GM18868 (cell line): ENCODE data around the gene IQCM.
"Not testable (repeated sequence)": the region's sequence is repeated elsewhere in the genome, so short reads cannot be mapped to it uniquely, and the experiment has no call there.

Source experiments
- ATAC-seq: cut with Tn5 transposase; IDR thresholded peaks from one replicate; pipeline ENCODE4 v1.9.1; 2021; ENCODE audit warnings: mild to moderate bottlenecking, moderate library complexity; ENCODE audit not compliant: unreplicated experiment

Gene IQCM

DNA sequence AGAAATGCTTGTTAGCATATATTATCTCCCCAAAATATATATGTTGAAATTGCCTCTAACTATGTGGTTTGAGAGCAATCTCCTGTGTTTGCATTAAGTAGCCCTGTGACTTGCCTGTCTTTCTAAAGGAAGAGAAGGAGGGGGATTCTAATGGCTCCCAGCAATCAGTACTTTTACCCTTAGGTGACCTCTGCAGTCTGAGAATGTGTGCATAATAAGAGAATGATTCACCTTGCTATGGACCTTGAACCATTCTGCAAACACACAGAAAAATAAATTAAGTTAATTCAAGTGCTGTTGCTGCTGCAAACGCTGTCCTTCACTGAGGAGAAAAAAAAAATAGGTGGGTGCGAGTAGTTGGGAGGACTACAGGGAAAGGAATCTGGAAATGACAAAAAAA is 322.2 kb downstream of the IQCM start:
- ATAC-seq: no peak

DNA sequence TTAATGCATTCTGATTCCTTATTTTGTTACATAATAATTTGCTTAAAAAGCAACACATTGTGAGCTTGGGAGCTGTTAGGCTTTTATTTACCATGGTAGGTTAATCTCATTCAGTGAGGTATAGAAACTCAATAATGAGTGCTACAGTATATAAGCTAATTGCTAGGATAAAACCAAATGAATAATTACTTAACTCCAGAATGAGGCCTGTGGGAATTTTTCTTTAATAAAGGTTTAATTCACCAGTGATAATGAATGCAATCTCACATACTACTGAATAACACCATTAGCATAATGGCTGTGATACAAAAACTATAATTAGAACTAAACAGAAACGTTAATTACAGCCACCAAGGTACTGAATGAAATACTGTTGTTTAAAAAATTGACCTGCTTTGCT is 326.3 kb downstream of the IQCM start:
- no peak for ATAC-seq

DNA sequence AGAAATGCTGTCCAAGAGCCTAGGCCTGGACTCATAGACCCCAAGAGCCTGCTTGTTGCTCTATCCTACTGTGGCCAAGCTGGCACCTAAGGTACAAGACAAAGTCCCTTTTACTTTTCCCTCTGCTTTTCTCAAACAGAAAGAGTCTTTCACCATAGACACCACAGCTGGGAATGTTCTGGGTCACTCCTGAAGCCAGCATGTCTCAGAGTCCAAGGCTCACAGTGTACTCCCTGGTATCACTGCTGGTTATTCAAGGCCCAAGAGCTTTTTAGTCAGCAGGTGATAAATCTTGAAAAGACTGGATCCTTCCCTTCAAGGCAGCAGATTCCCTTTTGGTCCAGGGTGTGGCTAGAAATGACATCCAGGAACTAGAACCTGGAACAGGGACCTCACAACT is 328.8 kb downstream of the IQCM start:
- ATAC-seq: no peak

DNA sequence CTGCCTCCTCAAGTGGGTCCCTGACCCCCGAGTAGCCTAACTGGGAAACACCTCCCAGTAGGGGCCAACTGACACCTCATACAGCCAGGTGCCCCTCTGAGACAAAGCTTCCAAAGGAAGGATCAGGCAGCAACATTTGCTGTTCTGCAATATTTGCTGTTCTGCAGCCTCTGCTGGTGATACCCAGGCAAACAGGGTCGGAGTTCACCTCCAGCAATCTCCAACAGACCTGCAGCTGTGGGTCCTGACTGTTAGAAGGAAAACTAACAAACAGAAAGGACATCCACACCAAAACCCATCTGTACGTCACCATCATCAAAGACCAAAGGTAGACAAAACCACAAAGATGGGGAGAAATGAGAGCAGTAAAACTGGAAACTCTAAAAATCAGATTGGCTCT is 347.0 kb downstream of the IQCM start:
- not testable (repeated sequence) for ATAC-seq

DNA sequence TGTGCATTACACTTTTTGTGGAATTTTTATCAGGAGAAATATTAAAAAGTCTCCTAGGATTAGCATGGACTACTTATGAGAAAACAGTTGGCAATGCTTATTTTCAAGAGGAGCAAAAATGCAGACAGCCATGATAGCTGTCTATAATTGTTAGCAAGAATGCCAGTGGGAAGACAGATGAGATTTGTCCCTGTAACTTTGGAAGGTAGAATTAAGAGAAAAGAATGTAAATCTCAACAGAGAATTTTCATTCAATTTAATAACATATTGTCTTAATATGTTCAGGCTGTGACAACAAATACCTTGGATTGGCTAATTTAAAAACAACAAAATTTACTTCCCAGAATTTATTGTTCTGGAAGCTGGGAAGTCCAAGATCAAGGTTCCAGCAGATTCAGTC is 349.2 kb downstream of the IQCM start:
- no peak for ATAC-seq

DNA sequence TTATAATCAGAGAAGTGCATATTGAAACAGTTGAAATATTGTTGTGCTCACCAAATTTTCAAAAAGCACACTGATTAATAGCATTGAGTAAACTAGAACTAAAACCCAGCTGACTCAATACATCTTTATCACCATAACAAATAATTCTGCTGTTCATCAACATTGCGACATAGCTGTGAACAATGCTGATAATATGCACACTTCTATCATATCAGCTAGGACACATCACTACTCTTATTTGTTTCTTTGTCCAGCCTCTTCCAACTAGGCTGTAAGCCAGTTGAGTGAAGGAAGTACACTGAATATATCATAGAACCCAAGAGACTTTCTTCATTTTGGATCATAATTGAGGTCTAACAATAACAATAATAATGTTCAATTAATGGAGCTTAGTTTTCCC is 349.7 kb downstream of the IQCM start:
- no peak for ATAC-seq

DNA sequence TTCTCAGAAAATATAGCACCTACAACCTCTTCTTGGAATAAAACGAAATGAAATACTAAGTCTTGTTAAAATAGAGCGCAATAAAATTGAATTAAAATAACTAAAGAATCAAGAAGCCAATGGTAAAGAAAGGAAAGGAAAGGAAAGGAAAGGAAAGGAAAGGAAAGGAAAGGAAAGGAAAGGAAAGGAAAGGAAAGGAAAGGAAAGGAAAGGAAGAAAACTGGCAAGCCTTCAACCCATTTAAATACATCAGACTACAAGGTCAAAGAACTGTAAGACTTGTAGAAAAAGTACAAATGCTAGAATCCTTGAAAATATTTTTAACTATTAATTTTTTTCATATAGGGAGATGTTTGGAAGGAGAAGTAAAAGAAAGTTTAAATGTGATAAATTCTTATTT is 372.1 kb downstream of the IQCM start:
- no peak for ATAC-seq

DNA sequence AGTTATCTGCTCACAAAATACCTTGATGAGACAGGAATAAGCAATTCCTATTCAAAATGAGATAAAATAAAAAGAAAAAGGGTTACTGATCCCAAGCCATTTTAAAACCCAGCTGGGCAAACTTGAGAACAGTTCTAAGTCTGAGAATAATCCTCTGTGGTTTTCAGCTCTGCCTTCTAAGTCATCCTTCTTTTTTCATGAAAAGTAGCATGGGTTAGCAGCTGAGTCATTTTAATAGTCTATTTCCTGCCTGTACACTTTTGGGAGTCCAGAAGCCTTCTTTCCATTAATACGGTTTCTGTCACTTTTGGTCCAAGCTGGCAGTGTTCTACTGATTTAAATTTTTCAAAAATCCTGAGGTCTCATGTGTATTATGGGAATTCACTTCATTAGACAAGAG is 374.3 kb downstream of the IQCM start:
- ATAC-seq: no peak

DNA sequence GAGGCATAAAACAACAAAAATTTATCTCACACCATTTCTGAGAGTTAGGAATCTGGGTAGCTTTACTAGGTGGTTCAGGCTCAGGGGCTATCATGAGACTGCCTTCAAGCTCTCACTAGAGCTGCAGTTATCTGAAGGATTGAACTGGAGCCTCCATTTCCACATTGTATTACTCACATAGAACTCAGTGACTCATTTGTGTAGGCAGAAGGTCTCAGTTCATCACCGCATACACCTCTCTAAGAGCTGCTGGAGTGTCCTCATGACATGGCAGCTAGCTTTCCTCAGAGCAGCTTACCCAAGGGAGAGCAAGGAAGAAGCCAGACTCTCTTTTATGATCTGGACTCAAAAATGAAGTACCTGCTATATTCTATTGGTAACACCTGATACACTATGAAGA is 389.2 kb downstream of the IQCM start:
- ATAC-seq: no peak

DNA sequence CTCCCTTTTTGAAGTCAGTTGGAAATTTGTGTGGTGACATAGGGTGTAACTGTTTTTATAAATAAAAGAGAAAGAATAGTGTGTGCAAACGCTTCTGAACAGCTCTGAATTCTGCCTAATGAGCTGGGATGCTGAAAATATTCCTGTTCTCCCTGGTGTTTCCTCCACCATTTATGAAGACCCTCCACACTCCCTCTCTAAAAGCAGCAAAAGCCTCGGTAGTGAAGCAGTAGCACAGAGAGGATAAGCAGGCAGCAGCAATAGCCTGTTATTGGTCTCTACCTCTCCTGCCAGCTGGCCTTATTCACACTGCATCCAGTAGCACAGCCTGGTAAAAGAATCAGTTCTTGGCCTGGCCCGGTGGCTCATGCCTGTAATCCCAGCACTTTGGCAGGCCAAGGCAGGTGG is 406.1 kb downstream of the IQCM start:
- no peak for ATAC-seq

DNA sequence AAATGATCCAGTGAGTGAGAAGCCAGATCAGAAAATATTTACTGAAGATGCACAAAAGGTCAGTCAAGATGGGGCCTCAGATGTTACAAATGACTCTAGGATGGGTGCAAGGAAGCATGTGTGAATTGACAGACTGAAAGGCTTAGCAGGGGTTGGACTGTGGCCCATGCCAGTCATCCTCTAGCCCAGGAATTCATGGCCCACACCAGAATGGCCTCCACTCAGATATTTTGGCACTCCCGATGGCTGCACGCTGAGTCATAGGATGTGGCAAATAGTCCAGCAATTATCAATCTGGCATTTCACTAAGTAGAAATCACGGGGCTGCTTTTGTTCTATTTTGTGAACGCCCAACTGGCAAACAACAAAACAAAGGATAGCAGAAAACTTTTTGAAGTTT is 406.5 kb downstream of the IQCM start:
- no peak for ATAC-seq

DNA sequence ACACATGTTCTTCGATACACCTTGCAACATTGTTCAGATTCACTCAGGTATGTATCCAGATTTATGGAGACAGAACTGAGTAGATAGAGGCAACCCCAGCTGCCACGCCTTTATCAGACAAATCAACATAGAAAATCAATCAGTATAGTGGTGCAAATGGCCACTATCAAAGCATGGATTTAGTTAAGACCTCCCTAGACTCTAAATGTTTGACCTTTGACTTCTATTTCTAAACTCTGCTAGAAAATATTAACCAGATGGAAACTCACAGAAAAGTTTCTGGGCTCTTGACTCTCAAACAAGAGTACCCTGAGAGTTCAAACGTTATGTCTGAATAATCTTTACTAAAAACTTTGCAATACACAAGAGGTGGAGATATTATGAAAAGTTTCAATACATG is 411.5 kb downstream of the IQCM start:
- no peak for ATAC-seq

DNA sequence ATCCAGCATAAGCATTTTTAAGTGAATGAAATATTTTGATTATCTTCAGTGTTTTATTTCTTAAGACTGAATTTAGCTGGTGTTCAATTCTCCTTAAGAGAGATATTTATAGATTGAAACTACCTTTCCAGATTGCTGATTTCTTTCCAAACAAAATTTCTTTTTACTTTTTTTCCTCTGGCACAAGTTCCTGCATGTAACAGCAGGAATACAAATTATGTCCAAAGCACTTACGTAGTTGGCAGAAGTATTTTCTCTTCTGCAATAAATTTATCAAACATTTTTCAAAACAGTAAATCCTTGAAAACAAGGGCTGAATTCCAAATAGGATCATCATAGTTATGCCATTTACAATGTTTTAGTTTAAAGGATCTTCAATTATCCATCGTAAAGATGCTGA is 412.6 kb downstream of the IQCM start:
- no peak for ATAC-seq

DNA sequence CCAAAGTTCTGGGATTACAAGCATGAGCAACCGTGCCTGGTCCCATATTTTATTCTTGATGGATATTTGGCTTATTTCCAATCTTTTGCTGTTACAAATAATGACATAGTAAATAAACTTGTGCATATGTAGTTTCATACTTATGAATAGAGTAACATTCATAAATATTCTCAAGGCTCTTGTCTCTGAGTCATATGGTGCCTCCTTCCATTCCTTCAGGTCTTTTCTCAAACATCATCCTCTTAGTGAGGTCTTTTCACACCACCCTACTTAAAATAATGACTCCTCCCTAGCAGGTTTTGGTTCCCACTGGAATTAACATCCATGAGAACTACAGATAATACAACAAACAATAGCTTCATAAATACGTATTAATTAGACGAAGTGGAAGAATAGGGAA is 416.6 kb downstream of the IQCM start:
- no peak for ATAC-seq

DNA sequence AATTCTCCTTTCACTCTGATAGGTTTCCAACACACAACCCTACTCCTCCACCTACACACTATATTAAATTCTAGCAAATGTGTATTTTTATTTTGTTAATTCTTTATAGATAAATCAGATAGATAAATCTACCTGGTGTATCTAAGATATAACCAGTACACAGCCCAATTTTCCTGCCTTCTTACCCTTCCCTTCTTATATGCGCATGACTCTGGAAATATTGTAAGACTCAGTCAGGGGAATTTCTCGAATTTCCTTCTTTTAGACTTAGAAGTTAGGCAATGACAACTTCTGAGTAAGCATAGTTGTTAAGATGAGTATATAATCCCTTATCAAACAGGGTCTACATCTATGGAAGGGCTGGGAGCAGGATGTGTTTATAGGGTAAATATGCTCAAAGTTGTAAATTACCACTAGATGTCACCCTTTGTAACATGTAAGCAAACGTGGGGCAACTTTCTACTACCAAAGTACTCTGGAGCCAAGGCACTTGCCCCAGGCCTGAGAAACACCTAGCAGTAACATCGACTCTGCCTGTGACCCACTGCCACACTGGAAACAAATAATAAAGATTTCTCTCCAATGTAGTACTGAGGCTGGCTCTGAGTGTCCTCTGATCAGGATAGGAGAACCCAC is 444.7 kb downstream of the IQCM start:
- peak; percentile 90 for ATAC-seq

DNA sequence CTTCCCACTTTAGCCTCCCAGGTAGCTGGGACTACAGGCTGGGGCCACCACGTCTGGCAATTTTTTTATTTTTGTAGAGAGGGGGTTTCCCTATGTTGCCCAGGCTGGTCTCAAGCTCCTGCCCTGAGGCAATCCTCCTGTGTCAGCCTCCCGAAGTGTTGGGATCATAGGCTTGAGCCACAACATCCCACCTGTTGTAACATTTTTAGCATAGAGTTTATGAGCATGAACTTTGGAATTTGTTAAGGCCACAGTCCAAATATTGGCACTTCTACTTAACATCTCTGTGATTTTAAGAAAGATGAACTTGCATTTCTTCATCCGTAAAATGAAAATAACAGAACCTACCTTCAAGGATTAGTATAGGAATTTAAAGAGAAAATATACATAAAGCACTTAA is 445.6 kb downstream of the IQCM start:
- ATAC-seq: no peak

DNA sequence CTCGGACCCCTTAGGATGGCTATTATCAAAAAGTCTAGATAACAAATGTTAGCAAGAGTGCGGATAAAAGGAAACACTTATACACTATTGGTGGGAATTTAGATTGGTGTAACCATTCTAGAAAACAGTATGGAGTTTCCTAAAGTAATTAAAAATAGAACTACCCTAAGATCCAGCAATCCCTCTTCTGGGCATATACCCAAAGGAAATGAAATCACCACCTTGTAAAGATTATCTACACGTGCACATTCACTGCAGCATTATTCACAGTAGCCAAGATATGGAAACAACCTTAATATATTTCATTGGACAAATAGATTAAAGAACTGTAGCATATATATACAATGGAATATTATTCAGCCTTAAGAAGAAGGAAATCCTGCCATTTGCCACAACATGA is 462.4 kb downstream of the IQCM start:
- ATAC-seq: no peak

DNA sequence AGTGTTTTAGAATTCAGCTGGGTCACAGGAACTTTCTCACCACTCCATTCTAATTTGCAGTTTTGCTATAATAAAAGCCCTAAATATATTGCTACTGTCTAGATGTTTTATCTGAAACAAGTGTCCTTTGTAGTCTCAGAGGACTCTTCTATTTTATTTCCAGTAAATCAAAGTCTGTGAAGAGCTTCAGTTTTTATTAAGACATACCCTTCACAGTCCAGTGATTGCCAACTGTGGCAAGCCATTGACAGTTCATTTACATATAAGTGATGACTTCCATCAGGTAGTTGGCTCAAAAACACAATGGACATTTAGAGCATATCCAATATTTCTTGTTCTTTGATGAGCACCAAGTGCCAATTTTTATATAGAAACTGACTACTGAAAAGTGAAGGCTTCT is 466.1 kb downstream of the IQCM start:
- no peak for ATAC-seq

DNA sequence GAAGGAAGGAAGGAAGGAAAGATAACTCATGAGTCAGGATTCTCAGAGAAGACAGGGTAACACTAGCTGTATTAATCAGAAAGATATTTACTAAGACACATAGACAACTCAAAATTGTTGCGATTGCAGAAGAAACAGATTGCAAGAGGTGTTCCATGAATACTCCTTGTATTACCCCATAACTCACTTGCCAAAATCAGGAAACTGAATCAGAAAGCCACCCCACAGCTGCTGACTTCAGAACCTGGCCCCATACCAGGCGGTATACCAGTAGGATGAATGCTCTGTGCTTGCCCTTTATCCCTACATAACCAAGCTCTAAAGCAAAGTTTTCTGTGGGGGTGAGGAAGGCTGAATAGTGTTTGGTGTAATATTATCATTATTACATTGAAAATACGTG is 468.5 kb downstream of the IQCM start:
- ATAC-seq: no peak

DNA sequence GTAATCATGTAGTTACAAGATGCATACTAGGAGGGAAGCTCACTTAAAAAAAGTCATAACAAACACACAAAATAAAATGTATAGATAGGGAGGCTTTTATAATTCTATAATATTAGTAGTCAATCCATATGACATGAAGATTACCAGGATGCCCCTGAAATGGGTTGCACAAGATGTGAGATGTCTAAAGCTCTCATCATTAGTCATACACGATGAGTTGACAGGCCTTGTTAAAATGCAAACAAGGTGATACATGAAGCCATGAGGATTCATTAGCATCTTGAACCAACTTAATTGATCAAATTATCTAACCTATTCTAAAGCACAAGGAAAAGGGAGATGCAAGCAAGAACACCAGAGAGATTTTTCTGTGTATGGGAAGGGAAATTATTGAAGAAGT is 470.2 kb downstream of the IQCM start:
- ATAC-seq: no peak

DNA sequence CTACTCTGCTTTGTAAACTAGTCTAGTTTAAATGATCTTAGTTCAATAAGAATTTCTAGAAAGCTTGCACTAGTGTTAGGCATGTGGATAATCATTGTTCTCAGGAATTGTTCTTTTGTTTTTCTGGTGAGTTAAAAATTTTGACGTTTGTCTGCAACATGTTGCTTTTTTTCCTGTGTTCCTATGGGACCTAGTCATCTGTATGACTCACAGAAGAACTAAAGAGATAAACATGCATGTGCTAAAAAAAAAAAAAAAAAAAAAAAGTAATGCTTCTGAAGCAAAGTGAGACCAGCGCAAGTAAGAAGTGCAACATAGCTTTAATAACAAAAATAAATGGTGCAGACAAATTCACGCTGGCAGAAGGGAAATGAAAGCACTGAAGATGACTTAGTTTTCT is 471.2 kb downstream of the IQCM start:
- ATAC-seq: no peak

DNA sequence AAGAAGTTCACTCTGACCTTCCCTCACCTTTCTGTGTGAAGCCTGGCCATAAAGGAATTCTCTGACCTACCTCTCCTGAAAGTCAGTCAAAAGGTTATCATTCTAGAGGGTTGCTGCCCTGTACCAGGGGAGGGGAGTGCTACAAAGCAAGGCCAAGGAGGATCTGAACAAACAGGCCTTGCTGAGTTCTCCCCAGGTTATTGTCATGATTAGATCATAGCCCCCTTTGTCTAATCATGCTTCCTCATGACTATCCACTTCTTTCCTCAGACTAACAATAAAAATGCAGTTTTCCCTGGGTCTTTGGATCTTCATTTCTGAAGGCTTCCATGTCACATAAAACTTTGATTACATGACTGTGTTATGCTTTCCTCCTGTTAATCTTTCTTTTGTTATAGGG is 472.0 kb downstream of the IQCM start:
- no peak for ATAC-seq

DNA sequence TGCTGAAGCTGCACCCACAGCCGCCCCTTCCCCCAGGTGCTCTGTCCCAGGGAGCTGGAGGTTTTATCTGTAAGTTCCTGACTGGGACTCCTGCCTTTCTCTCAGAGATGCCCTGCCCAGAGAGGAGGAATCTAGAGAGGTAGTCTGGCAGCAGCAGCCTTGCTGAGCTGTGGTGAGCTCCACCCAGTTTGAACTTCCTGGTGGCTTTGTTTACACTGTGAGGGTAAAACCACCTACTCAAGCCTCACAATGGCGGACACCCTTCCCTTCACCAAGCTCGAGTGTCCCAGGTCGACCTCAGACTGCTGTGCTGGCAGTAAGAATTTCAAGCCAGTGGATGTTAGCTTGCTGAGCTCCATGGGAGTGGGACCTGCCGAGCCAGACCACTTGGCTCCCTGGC is 474.5 kb downstream of the IQCM start:
- not testable (repeated sequence) for ATAC-seq

DNA sequence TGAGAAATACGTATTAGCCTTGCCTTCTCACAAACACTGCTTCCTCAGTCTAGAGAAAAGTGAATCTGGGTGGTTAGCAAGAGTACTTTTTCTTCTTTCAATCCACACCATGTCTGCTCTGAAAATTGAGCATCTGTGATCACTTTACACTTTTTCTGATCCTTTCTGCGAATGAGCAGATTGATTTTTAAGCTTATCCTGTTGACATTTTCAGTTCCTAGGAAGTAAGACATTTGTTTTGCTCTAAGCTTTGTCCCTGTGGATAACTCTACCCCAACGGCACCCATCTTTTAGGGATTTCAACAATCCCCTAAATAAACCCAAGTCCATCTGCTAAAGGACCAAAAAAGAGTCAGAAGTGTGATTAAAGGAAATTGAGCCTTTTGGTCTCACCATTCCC is 487.5 kb downstream of the IQCM start:
- ATAC-seq: no peak
